TTC549 (cell line): ENCODE data around the gene SEZ6L2.
"Not testable (repeated sequence)": the region's sequence is repeated elsewhere in the genome, so short reads cannot be mapped to it uniquely, and the experiment has no call there.

ENCODE experiments used
- FAIRE-seq: peaks from 2 replicates; lab custom pipeline; 2012; peaks lifted over from hg19 to GRCh38; lab: Jason Lieb, UNC

Gene SEZ6L2

GRCh38 chr16:29909851-29910250 lies 10.5 kb upstream of the SEZ6L2 start:
- not testable (repeated sequence) for FAIRE-seq

GRCh38 chr16:29909391-29909790 lies 10.0 kb upstream of the SEZ6L2 start:
- FAIRE-seq: no peak

- FAIRE-seq: no peak
Measured at GRCh38 chr16:29908719-29909220, 9.4 kb upstream of the SEZ6L2 start.

GRCh38 chr16:29907973-29908372 lies 8.6 kb upstream of the SEZ6L2 start:
- FAIRE-seq: no peak

GRCh38 chr16:29906520-29907244 lies 7.3 kb upstream of the SEZ6L2 start:
- FAIRE-seq: no peak

GRCh38 chr16:29905668-29906067 lies 6.3 kb upstream of the SEZ6L2 start:
- no peak for FAIRE-seq

- no peak for FAIRE-seq
Measured at GRCh38 chr16:29904947-29905346, 5.6 kb upstream of the SEZ6L2 start.

- no peak for FAIRE-seq
Measured at GRCh38 chr16:29903590-29903989, 4.2 kb upstream of the SEZ6L2 start.

- FAIRE-seq: no peak
Measured at GRCh38 chr16:29901607-29901945, 2.2 kb upstream of the SEZ6L2 start.

- no peak for FAIRE-seq
Measured at GRCh38 chr16:29900888-29901606, 1.7 kb upstream of the SEZ6L2 start.

- no peak for FAIRE-seq
Measured at GRCh38 chr16:29900102-29900887, 945 bp upstream of the SEZ6L2 start, which contains the start of gene ASPHD1. ASPHD1 (plus strand) TSS chr16:29900488; CDS start chr16:29900972, 484 bp downstream.

GRCh38 chr16:29898804-29899515 lies 390 bp downstream of the SEZ6L2 start:
- FAIRE-seq: no peak

GRCh38 chr16:29898135-29898803 lies 1.1 kb downstream of the SEZ6L2 start:
- no peak for FAIRE-seq

- FAIRE-seq: no peak
Measured at GRCh38 chr16:29897333-29897732, 2.0 kb downstream of the SEZ6L2 start.

- FAIRE-seq: no peak
Measured at GRCh38 chr16:29896841-29897240, 2.5 kb downstream of the SEZ6L2 start.

- FAIRE-seq: no peak
Measured at GRCh38 chr16:29894352-29894751, 5.0 kb downstream of the SEZ6L2 start.

- no peak for FAIRE-seq
Measured at GRCh38 chr16:29893553-29893952, 5.8 kb downstream of the SEZ6L2 start.

- FAIRE-seq: no peak
Measured at GRCh38 chr16:29892458-29892813, 6.9 kb downstream of the SEZ6L2 start.

GRCh38 chr16:29891525-29892457 lies 7.6 kb downstream of the SEZ6L2 start:
- FAIRE-seq: no peak

- FAIRE-seq: not testable (repeated sequence)
Measured at GRCh38 chr16:29889372-29889771, 10.0 kb downstream of the SEZ6L2 start.

GRCh38 chr16:29883987-29884386 lies 15.4 kb downstream of the SEZ6L2 start:
- no peak for FAIRE-seq
